ENCODE results near the gene COP1. TPM values are rescaled to one million over a fixed set of nuclear protein-coding genes. Genes with fewer than 3 reads are reported as not detected.

COP1 gene
- total RNA-seq, 1 donor from 2014 or later, result 46.3 TPM

- H3K27ac ChIP-seq, result no peak overlapping the region
- peaks cover 21% of the 10 kb centered on the region for H3K36me3 ChIP-seq
- no peak for TF ChIP-seq CTCF (IDR thresholded peaks at IDR 0.05)
- no peak for ATAC-seq
- no peaks in the 10 kb centered on the region for H3K9me3 ChIP-seq
- no peaks in the 10 kb centered on the region for H3K4me1 ChIP-seq
- DNase-seq, result no peak
- H3K4me3 ChIP-seq, result no peak overlapping the region
- intact Hi-C loops (cut with DNase I), result no loop called here
- H3K27me3 ChIP-seq (ENCODE audit: low read depth), result no peaks in the 10 kb centered on the region
These were observed 41.5 kb downstream of the COP1 start for GRCh38 chr1:176165573-176165972.

GRCh38 chr1:176164014-176164678 lies 42.9 kb downstream of the COP1 start:
- Histone ChIP-seq H3K9me3 (no peaks in the 10 kb centered on the region), H3K4me3 (no peak overlapping the region), H3K27ac (no peak overlapping the region), H3K36me3 (peaks cover 21% of the 10 kb centered on the region), H3K27me3 (ENCODE audit: low read depth) (no peaks in the 10 kb centered on the region), H3K4me1 (no peaks in the 10 kb centered on the region)
- ATAC-seq (no peak), DNase-seq (no peak)
- intact Hi-C loops (cut with DNase I), result no loop called here
- no peak for TF ChIP-seq CTCF (IDR thresholded peaks at IDR 0.05)

- peaks cover 23% of the 10 kb centered on the region for H3K9me3 ChIP-seq
- TF ChIP-seq CTCF (IDR thresholded peaks at IDR 0.05), result no peak
- H3K27ac ChIP-seq, result no peak overlapping the region
- H3K36me3 ChIP-seq, result peaks cover 21% of the 10 kb centered on the region
- H3K4me1 ChIP-seq, result no peaks in the 10 kb centered on the region
- H3K27me3 ChIP-seq (ENCODE audit: low read depth), result no peaks in the 10 kb centered on the region
- DNase-seq (no peak), ATAC-seq (no peak)
- H3K4me3 ChIP-seq, result no peak overlapping the region
- intact Hi-C loops (cut with DNase I), result no loop called here
These were observed 47.1 kb downstream of the COP1 start for GRCh38 chr1:176159993-176160392.

DNA sequence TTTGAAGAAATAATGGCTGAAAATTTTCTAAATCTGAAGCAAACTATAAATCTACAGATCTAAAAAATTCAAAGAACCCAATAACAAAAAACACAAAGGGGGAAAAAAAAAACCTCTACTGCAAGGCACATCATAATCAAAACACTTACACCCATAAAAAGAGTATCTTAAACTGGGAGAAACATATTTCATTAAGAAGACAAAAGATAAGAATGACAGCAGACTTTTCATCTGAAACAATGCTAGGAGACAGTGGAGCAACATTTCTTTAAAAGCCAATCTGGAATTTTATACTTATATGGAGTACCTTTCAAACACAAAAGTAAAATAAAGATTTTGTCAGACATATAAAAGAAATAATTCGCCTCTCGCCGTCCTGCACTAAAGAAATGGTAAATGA lies 49.1 kb downstream of the COP1 start:
- Histone ChIP-seq H3K9me3 (peaks cover 23% of the 10 kb centered on the region), H3K4me3 (no peak overlapping the region), H3K27ac (no peak overlapping the region), H3K36me3 (peaks cover 35% of the 10 kb centered on the region), H3K4me1 (no peaks in the 10 kb centered on the region), H3K27me3 (ENCODE audit: low read depth) (no peaks in the 10 kb centered on the region)
- no peak for TF ChIP-seq CTCF (IDR thresholded peaks at IDR 0.05)
- intact Hi-C loops (cut with DNase I), result no loop called here
- ATAC-seq, result no peak
- no peak for DNase-seq

DNA sequence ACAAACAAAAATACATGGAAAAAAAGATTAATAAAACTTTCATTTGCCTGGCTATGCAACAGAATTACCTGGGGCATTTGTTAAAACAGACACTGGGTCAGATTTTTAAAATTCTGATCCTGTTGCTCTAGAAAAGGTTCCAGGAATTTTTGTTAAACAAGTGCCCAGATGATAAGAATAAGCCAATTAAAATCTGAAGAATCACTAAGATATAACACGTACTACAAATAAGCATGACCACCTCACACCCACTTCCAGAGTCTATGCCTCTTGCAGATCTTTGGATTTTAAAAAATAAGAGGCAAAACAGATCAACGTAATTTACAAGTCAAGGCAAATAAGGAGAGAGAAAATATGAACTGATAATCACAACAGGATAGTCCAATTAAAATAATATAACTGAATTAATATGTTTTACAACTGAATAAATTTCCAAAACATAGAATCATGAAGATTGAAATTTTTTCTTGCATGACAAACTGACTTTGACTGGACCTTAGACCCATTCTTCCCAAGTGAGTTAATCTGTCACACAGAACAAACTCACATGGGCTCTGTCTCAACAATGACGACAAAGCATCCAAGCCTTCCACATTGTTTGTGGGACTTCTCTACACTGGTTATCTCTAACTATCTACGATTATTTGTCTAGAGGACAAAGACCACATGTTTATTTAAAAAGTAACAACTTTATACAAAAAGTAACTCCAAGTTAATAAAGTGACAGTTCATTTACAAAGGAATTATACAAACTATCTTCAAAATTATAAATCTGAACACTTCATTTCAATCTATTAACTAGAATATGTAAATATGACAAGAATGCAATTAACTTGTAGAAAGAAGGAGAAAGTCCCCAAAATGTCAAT lies 56.9 kb downstream of the COP1 start:
- no peaks in the 10 kb centered on the region for H3K4me1 ChIP-seq
- no peak overlapping the region for H3K27ac ChIP-seq
- no peaks in the 10 kb centered on the region for H3K9me3 ChIP-seq
- no peak for TF ChIP-seq CTCF (IDR thresholded peaks at IDR 0.05)
- peaks cover 30% of the 10 kb centered on the region for H3K36me3 ChIP-seq
- no peaks in the 10 kb centered on the region for H3K27me3 ChIP-seq (ENCODE audit: low read depth)
- no peak for ATAC-seq
- intact Hi-C loops (cut with DNase I), result no loop called here
- DNase-seq, result no peak
- H3K4me3 ChIP-seq, result no peak overlapping the region

Measured in lower lobe of right lung (tissue), 2 donors.